ENCODE results near the gene RGL1. TPM values are rescaled to one million over a fixed set of nuclear protein-coding genes. Genes with fewer than 3 reads are reported as not detected.

Gene RGL1
- total RNA-seq, 2 donors from 2014 or later = 22.5 to 32.7 TPM

GRCh38 chr1:183841950-183842794, 37.3 kb downstream of the RGL1 start:
- intact Hi-C loops (cut with DNase I) = no loop called here
- ATAC-seq = peak; percentile 78 to 92
- no peak for DNase-seq

- no peak for DNase-seq
- ATAC-seq = no peak
- intact Hi-C loops (cut with DNase I) = no loop called here
Measured at GRCh38 chr1:183842795-183843144, 37.9 kb downstream of the RGL1 start.

GRCh38 chr1:183844806-183845205, 39.9 kb downstream of the RGL1 start:
- no peak for ATAC-seq
- intact Hi-C loops (cut with DNase I) = no loop called here

GRCh38 chr1:183845681-183846080, 40.8 kb downstream of the RGL1 start:
- DNase-seq (no peak), ATAC-seq (no peak)
- intact Hi-C loops (cut with DNase I) = no loop called here

More at GRCh38 chr1:183844806-183845205, 39.9 kb downstream of the RGL1 start:
- DNase-seq = no peak

- intact Hi-C loops (cut with DNase I) = no loop called here
- ATAC-seq (peak in 1 of 2 donors; percentile 18), DNase-seq (no peak)
Measured at GRCh38 chr1:183847641-183848040, 42.7 kb downstream of the RGL1 start.

GRCh38 chr1:183850852-183851251, 45.9 kb downstream of the RGL1 start:
- DNase-seq (no peak), ATAC-seq (no peak)
- intact Hi-C loops (cut with DNase I) = no loop called here

- intact Hi-C loops (cut with DNase I) = no loop called here
- ATAC-seq (no peak), DNase-seq (no peak)
Measured at GRCh38 chr1:183859119-183859518, 54.2 kb downstream of the RGL1 start.

GRCh38 chr1:183859831-183860230, 54.9 kb downstream of the RGL1 start:
- intact Hi-C loops (cut with DNase I) = loop anchor here in 1 of 2 donors (10.0 kb wide), 1 partner anchor 45 kb away; no protein-coding TSS in a partner anchor
- DNase-seq (no peak), ATAC-seq (no peak)

- ATAC-seq = peak; percentile 30 to 88
- DNase-seq = no peak
- intact Hi-C loops (cut with DNase I) = loop anchor here in 1 of 2 donors (10.0 kb wide), 1 partner anchor 48 kb away; no protein-coding TSS in a partner anchor
Measured at GRCh38 chr1:183862967-183863366, 58.0 kb downstream of the RGL1 start.

GRCh38 chr1:183863852-183864251, 58.9 kb downstream of the RGL1 start:
- intact Hi-C loops (cut with DNase I) = loop anchor here in 1 of 2 donors (10.0 kb wide), 1 partner anchor 49 kb away; no protein-coding TSS in a partner anchor
- peak in 1 of 2 donors; percentile 66 for ATAC-seq
- DNase-seq = no peak

GRCh38 chr1:183864611-183865010, 59.7 kb downstream of the RGL1 start:
- ATAC-seq (no peak), DNase-seq (no peak)
- intact Hi-C loops (cut with DNase I) = loop anchor here in 1 of 2 donors (10.0 kb wide), 1 partner anchor 50 kb away; no protein-coding TSS in a partner anchor

GRCh38 chr1:183869230-183869629, 64.3 kb downstream of the RGL1 start:
- ATAC-seq (no peak), DNase-seq (no peak)
- intact Hi-C loops (cut with DNase I) = loop anchor here in 1 of 2 donors (10.0 kb wide), 1 partner anchor 54 kb away; no protein-coding TSS in a partner anchor

- ATAC-seq (no peak), DNase-seq (no peak)
- intact Hi-C loops (cut with DNase I) = loop anchor here in 1 of 2 donors (10.0 kb wide), 1 partner anchor 55 kb away; no protein-coding TSS in a partner anchor
Measured at GRCh38 chr1:183869664-183870063, 64.7 kb downstream of the RGL1 start.

- DNase-seq = peak; percentile 80
- ATAC-seq = peak in 1 of 2 donors; percentile 42
- intact Hi-C loops (cut with DNase I) = no loop called here
Measured at GRCh38 chr1:183870351-183871077, 65.6 kb downstream of the RGL1 start.

- intact Hi-C loops (cut with DNase I) = no loop called here
- ATAC-seq (peak in 1 of 2 donors; percentile 42), DNase-seq (no peak)
Measured at GRCh38 chr1:183871142-183871541, 66.2 kb downstream of the RGL1 start.

GRCh38 chr1:183871601-183872000, 66.7 kb downstream of the RGL1 start:
- no peak for ATAC-seq
- no peak for DNase-seq
- intact Hi-C loops (cut with DNase I) = no loop called here

GRCh38 chr1:183872403-183872802, 67.5 kb downstream of the RGL1 start:
- ATAC-seq (no peak), DNase-seq (no peak)
- intact Hi-C loops (cut with DNase I) = no loop called here

- peak; percentile 25 to 31 for ATAC-seq
- no peak for DNase-seq
- intact Hi-C loops (cut with DNase I) = no loop called here
Measured at GRCh38 chr1:183873642-183874041, 68.7 kb downstream of the RGL1 start.

- intact Hi-C loops (cut with DNase I) = no loop called here
- ATAC-seq (no peak), DNase-seq (no peak)
Measured at GRCh38 chr1:183876309-183876708, 71.4 kb downstream of the RGL1 start.
